GM12864 (cell line): ENCODE data around the gene LEPROT.

Experiments
- DNase-seq: peaks from one replicate; pipeline ENCODE4 v3.0.0-alpha.2; 2011; ENCODE audit warnings: low read depth
- H3K4me3 ChIP-seq: 2 replicates; pipeline ENCODE4 v1.5.1; 2011; ENCODE audit warnings: mild to moderate bottlenecking, low read depth, low read length, control low read depth
- CTCF ChIP-seq: IDR thresholded peaks from 2 replicates; pipeline ENCODE4 v1.5.1; 2011; ENCODE audit warnings: low read depth, mild to moderate bottlenecking, moderate library complexity, low read length, control low read depth, inconsistent platforms; ENCODE audit errors: missing control alignments

LEPROT gene

GRCh38 chr1:65398083-65398482, 22.4 kb upstream of the LEPROT start:
- DNase-seq, result no peak
- no peak for TF ChIP-seq CTCF
- H3K4me3 ChIP-seq, result no peak overlapping the region

- no peak for DNase-seq
- no peak overlapping the region for H3K4me3 ChIP-seq
- TF ChIP-seq CTCF, result no peak
These were observed 21.5 kb upstream of the LEPROT start for GRCh38 chr1:65399003-65399402.

- no peak for TF ChIP-seq CTCF
- no peak for DNase-seq
- no peak overlapping the region for H3K4me3 ChIP-seq
These were observed 18.9 kb upstream of the LEPROT start for GRCh38 chr1:65401612-65402011.

GRCh38 chr1:65404941-65405340, 15.5 kb upstream of the LEPROT start:
- no peak for TF ChIP-seq CTCF
- DNase-seq, result no peak
- H3K4me3 ChIP-seq, result no peak overlapping the region

GRCh38 chr1:65407877-65408276, 12.6 kb upstream of the LEPROT start:
- TF ChIP-seq CTCF, result no peak
- H3K4me3 ChIP-seq, result no peak overlapping the region
- no peak for DNase-seq

- TF ChIP-seq CTCF, result no peak
- DNase-seq, result no peak
- no peak overlapping the region for H3K4me3 ChIP-seq
These were observed 11.2 kb upstream of the LEPROT start for GRCh38 chr1:65409314-65409713.

- no peak for DNase-seq
- H3K4me3 ChIP-seq, result no peak overlapping the region
- no peak for TF ChIP-seq CTCF
These were observed 10.6 kb upstream of the LEPROT start for GRCh38 chr1:65409816-65410326.
